HepG2 (cell line): ENCODE results near the gene RIPOR3. TPM values are rescaled to one million over a fixed set of nuclear protein-coding genes. Genes with fewer than 3 reads are reported as not detected.

Source experiments
- ARNT ChIP-seq: fragments of 450-650 bp; IDR thresholded peaks from 2 replicates; pipeline ENCODE4 v1.6.1; 2017
- CEBPZ ChIP-seq: IDR thresholded peaks from 2 replicates; pipeline ENCODE4 v1.6.1; 2012; ENCODE audit warnings: low read length, improper control_type of control experiment
- CTCF ChIP-seq: sonication (generic); formaldehyde crosslinking; IDR thresholded peaks from 2 replicates; pipeline ENCODE4 v1.5.0; 2020; ENCODE audit warnings: mild to moderate bottlenecking, missing genetic modification reagents, moderate library complexity
- GRHL1 ChIP-seq: sonication (generic); formaldehyde crosslinking; conservative IDR thresholded peaks from 2 replicates; pipeline ENCODE4 v1.8.0; 2022; ENCODE audit warnings: missing genetic modification reagents
- JARID2 ChIP-seq: sonication (generic); formaldehyde crosslinking; IDR thresholded peaks from 2 replicates; pipeline ENCODE4 v1.8.1; 2023; ENCODE audit warnings: missing genetic modification reagents, inconsistent platforms; ENCODE audit not compliant: insufficient replicate concordance
- NBN ChIP-seq: fragments of 450-650 bp; conservative IDR thresholded peaks from 2 replicates; pipeline ENCODE4 v1.6.1; 2017
- SOX5 ChIP-seq: IDR thresholded peaks from 2 replicates; pipeline ENCODE4 v1.6.1; 2016; ENCODE audit warnings: borderline replicate concordance
- TRIM22 ChIP-seq: fragments of 450-650 bp; IDR thresholded peaks from 2 replicates; pipeline ENCODE4 v1.6.1; 2017
- ZBTB2 ChIP-seq: sonication (generic); formaldehyde crosslinking; IDR thresholded peaks from 2 replicates; pipeline ENCODE4 v1.8.0; 2022; ENCODE audit warnings: low read depth, missing genetic modification reagents
- ZBTB26 ChIP-seq: IDR thresholded peaks from 2 replicates; pipeline ENCODE4 v1.6.1; 2016; ENCODE audit warnings: missing compliant biosample characterization, missing genetic modification reagents, borderline replicate concordance
- ZFP41 ChIP-seq: sonication (generic); formaldehyde crosslinking; IDR thresholded peaks from 2 replicates; pipeline ENCODE4 v1.4.0; 2020; ENCODE audit warnings: mild to moderate bottlenecking, missing genetic modification reagents, borderline replicate concordance
- ZFP62 ChIP-seq: sonication (generic); formaldehyde crosslinking; IDR thresholded peaks from 2 replicates; pipeline ENCODE4 v1.4.0; 2020; ENCODE audit warnings: missing genetic modification reagents
- ZNF225 ChIP-seq: sonication (generic); formaldehyde crosslinking; IDR thresholded peaks from 2 replicates; pipeline ENCODE4 v1.4.0; 2020; ENCODE audit warnings: mild to moderate bottlenecking, missing genetic modification reagents
- ZNF430 ChIP-seq: sonication (generic); formaldehyde crosslinking; IDR thresholded peaks from 2 replicates; pipeline ENCODE4 v1.9.0; 2021; ENCODE audit warnings: mild to moderate bottlenecking, missing genetic modification reagents
- ZNF703 ChIP-seq: sonication (generic); formaldehyde crosslinking; IDR thresholded peaks from 2 replicates; pipeline ENCODE4 v1.5.1; 2020; ENCODE audit warnings: missing genetic modification reagents, mild to moderate bottlenecking, moderate library complexity, borderline replicate concordance
- polyA plus RNA-seq, 8 experiments: library from polyadenylated mRNA; depleted of rRNA in 3 of 8; stranded (reverse) in 7 of 8; unstranded in 1 of 8; fragments of >200 nt; fragmentation: Illumina TruSeq in 4 of 8; extraction: Trizol in 4 of 8; gene quantifications; 2 replicates each; pipeline versions ENCODE4 v1.2.1 to v1.2.3, GENCODE V29; 2011 to 2016; ENCODE audit warnings: low read depth in 4 of 8, missing spikeins in 1 of 8, mixed read lengths in 1 of 8; ENCODE audit not compliant: insufficient read depth in 1 of 8
- total RNA-seq, 5 experiments: library from RNA; depleted of rRNA; stranded (reverse); fragments of >200 nt; fragmentation: Illumina TruSeq; extraction: Trizol; gene quantifications; 2 replicates each; pipeline ENCODE4 v1.2.3, GENCODE V29; 2016; ENCODE audit warnings: low read depth in 1 of 5

The RIPOR3 gene
- total and polyA plus RNA-seq, 2 of the 13 experiments (the other 11 are each of a cell fraction or from before 2014, with no cell fraction given): 0.18 TPM; not detected in 1

- no peak for TF ChIP-seq CEBPZ
- TF ChIP-seq CTCF (CRISPR knock-in tag): peak; percentile 46
- no peak for TF ChIP-seq JARID2 (CRISPR knock-in tag)
- TF ChIP-seq ZNF703: no peak; the same call in 1 of the 2 replicates
- TF ChIP-seq NBN: no peak
- peak; percentile 90 for TF ChIP-seq ZBTB2
- TF ChIP-seq ZNF430 (CRISPR knock-in tag): peak; percentile 30
- TF ChIP-seq ZBTB26 (CRISPR knock-in tag): no peak; the same call in none of the 2 replicates
- TF ChIP-seq ZFP62 (CRISPR knock-in tag): no peak
- no peak for TF ChIP-seq ZFP41
- TF ChIP-seq SOX5 (CRISPR knock-in tag): peak; percentile 51; the same call in 1 of the 2 replicates
- no peak for TF ChIP-seq ARNT
- TF ChIP-seq TRIM22: no peak
- TF ChIP-seq ZNF225 (CRISPR knock-in tag): peak; percentile 87; the same call in 1 of the 2 replicates
- no peak for TF ChIP-seq GRHL1 (CRISPR knock-in tag)
These were observed 40.0 kb upstream of the RIPOR3 start, which contains the start of gene PARD6B (continued) for GRCh38 chr20:50731055-50731929.
